ENCODE measurements around the gene TENT4A.

Gene TENT4A

DNA sequence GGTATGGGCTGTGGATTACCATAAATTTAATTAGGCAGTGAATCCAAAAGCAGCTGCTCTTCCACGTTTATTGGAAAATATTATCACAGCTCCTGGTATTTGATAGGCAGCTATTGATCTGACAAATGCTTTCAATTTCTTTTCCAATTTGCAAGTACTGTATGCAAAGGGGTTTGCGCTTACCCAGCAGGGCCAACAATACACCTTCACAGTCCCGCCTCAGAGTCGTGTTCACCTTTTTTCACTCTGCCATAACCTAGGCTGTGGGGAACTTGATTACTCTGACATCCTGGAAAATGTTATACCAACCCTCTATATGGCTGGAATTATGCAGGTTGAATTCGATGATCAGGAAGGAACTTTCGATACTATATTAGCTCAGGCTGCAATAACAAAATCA, 32.3 kb upstream of the TENT4A start:
- TF ChIP-seq, protein P1, sequence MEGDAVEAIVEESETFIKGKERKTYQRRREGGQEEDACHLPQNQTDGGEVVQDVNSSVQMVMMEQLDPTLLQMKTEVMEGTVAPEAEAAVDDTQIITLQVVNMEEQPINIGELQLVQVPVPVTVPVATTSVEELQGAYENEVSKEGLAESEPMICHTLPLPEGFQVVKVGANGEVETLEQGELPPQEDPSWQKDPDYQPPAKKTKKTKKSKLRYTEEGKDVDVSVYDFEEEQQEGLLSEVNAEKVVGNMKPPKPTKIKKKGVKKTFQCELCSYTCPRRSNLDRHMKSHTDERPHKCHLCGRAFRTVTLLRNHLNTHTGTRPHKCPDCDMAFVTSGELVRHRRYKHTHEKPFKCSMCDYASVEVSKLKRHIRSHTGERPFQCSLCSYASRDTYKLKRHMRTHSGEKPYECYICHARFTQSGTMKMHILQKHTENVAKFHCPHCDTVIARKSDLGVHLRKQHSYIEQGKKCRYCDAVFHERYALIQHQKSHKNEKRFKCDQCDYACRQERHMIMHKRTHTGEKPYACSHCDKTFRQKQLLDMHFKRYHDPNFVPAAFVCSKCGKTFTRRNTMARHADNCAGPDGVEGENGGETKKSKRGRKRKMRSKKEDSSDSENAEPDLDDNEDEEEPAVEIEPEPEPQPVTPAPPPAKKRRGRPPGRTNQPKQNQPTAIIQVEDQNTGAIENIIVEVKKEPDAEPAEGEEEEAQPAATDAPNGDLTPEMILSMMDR (IDR thresholded peaks at IDR 0.05): no peak
- Histone ChIP-seq H3K9me3 (no peaks in the 10 kb centered on the region), H3K4me3 (no peak overlapping the region), H3K36me3 (no peaks in the 10 kb centered on the region), H3K27me3 (no peaks in the 10 kb centered on the region), H3K4me1 (no peaks in the 10 kb centered on the region), H3K27ac (no peak overlapping the region)
- DNase-seq: no peak
- intact Hi-C loops (cut with DNase I; ENCODE audit: low total_unique reads): no loop called here

GRCh38 chr5:6681682-6682081, 31.6 kb upstream of the TENT4A start:
- no peaks in the 10 kb centered on the region for H3K4me1 ChIP-seq
- no peaks in the 10 kb centered on the region for H3K9me3 ChIP-seq
- no peak overlapping the region for H3K27ac ChIP-seq
- DNase-seq: no peak
- intact Hi-C loops (cut with DNase I; ENCODE audit: low total_unique reads): no loop called here
- TF ChIP-seq, protein P1 (IDR thresholded peaks at IDR 0.05): no peak
- H3K4me3 ChIP-seq: no peak overlapping the region
- no peaks in the 10 kb centered on the region for H3K27me3 ChIP-seq
- no peaks in the 10 kb centered on the region for H3K36me3 ChIP-seq

DNA sequence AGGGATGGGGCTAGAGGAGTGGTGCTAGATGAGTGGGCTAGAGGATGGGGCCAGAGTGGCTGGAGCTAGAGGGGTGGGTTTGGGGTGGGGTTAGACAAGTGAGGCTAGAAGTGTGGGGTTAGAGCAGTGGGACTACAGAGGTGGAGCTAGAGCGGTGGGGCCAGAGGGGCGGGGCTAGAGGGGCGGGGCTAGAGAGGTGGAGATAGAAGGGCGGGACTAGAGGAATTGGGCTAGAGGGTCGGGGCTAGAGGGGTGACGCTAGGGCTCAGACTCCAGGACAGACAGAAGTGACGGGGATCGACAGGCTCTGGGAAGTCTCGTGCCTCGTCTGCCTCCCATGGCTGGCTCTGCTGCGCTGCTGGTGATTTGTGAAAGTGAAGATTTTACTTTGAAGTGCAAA, 31.0 kb upstream of the TENT4A start:
- H3K9me3 ChIP-seq: no peaks in the 10 kb centered on the region
- no peaks in the 10 kb centered on the region for H3K36me3 ChIP-seq
- H3K4me3 ChIP-seq: no peak overlapping the region
- no peaks in the 10 kb centered on the region for H3K27me3 ChIP-seq
- no peak overlapping the region for H3K27ac ChIP-seq
- H3K4me1 ChIP-seq: peaks cover 0 to 3% (median 0%) of the 10 kb centered on the region in 4 donors
- DNase-seq: no peak
- TF ChIP-seq, protein P1 (IDR thresholded peaks at IDR 0.05): no peak
- intact Hi-C loops (cut with DNase I; ENCODE audit: low total_unique reads): no loop called here

DNA sequence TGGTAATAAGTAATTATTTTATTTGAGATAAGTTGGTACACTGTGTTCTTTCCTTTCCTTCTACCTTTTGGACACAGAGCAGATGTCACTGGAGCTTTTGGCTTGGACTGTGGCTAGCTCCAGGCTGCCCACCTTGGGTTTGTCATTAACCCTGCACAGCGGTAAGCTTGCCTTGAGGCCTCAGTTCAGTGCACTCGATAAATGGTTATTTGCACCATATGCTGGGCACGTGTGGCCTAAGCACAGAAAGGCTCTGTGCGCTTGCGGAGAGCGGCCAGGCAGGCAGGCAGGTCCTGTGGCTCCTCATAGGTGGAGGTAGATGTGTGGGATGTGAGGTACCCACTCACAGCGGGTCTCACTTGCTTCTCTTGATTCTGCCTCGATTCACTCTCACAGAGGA, 30.0 kb upstream of the TENT4A start:
- no peak for DNase-seq
- peaks cover 0 to 4% (median 0%) of the 10 kb centered on the region in 4 donors for H3K4me1 ChIP-seq
- no peak overlapping the region for H3K4me3 ChIP-seq
- TF ChIP-seq, protein P1 (IDR thresholded peaks at IDR 0.05): no peak
- no peaks in the 10 kb centered on the region for H3K27me3 ChIP-seq
- intact Hi-C loops (cut with DNase I; ENCODE audit: low total_unique reads): no loop called here
- no peaks in the 10 kb centered on the region for H3K9me3 ChIP-seq
- no peaks in the 10 kb centered on the region for H3K36me3 ChIP-seq
- no peak overlapping the region for H3K27ac ChIP-seq

GRCh38 chr5:6684075-6684474, 29.2 kb upstream of the TENT4A start:
- Histone ChIP-seq H3K36me3 (no peaks in the 10 kb centered on the region), H3K4me1 (peaks cover 0 to 4% (median 0%) of the 10 kb centered on the region in 4 donors), H3K4me3 (no peak overlapping the region), H3K27ac (no peak overlapping the region), H3K27me3 (no peaks in the 10 kb centered on the region), H3K9me3 (no peaks in the 10 kb centered on the region)
- DNase-seq: no peak
- intact Hi-C loops (cut with DNase I; ENCODE audit: low total_unique reads): no loop called here
- TF ChIP-seq, protein P1 (IDR thresholded peaks at IDR 0.05): no peak

- no peak overlapping the region for H3K27ac ChIP-seq
- intact Hi-C loops (cut with DNase I; ENCODE audit: low total_unique reads): no loop called here
- no peaks in the 10 kb centered on the region for H3K9me3 ChIP-seq
- no peak for DNase-seq
- H3K4me3 ChIP-seq: no peak overlapping the region
- no peaks in the 10 kb centered on the region for H3K27me3 ChIP-seq
- H3K36me3 ChIP-seq: no peaks in the 10 kb centered on the region
- peaks cover 0 to 4% (median 0%) of the 10 kb centered on the region in 4 donors for H3K4me1 ChIP-seq
- TF ChIP-seq, protein P1 (IDR thresholded peaks at IDR 0.05): no peak
Measured at GRCh38 chr5:6686501-6686900, 26.7 kb upstream of the TENT4A start.
